Suprapubic skin (tissue), 3 donors: ENCODE results near the gene B3GALNT2.

Source experiments
- CTCF ChIP-seq, 2 donors: fragments of 200-600 bp in 1 of 2; fragments of 450-650 bp in 1 of 2; sonication (generic) in 1 of 2; IDR thresholded peaks; one replicate each; pipeline ENCODE4 v1.5.1; 2016 to 2019; ENCODE audit warnings: antibody characterized with exemption in 2 of 2, mild to moderate bottlenecking in 1 of 2, moderate library complexity in 1 of 2
- EP300 ChIP-seq: sonication (generic); formaldehyde crosslinking; IDR thresholded peaks from one replicate; pipeline ENCODE4 v1.6.1; 2017; ENCODE audit warnings: antibody characterized with exemption
- POLR2A ChIP-seq, 2 donors: fragments of 450-650 bp; IDR thresholded peaks; one replicate each; pipeline ENCODE4 v1.6.1; 2017; ENCODE audit warnings: antibody characterized with exemption in 2 of 2, mild to moderate bottlenecking in 2 of 2, moderate library complexity in 2 of 2

- TF ChIP-seq POLR2A (IDR thresholded peaks at IDR 0.05) (no peak), CTCF (IDR thresholded peaks at IDR 0.05) (no peak), EP300 (no peak)
These were observed 100.1 kb downstream of the B3GALNT2 start for GRCh38 chr1:235404190-235404589.
